Measurements from ENCODE around the gene CLDN14.

CLDN14 gene

GRCh38 chr21:36502365-36502764 lies 22.4 kb upstream of the CLDN14 start:
- no peak for FAIRE-seq
- TF ChIP-seq CTCF (IDR thresholded peaks at IDR 0.05; ENCODE audit: insufficient read depth, missing control alignments): no peak
- DNase-seq (ENCODE audit: insufficient read length, low spot score): no peak

- no peak for FAIRE-seq
- no peak for DNase-seq (ENCODE audit: insufficient read length, low spot score)
- TF ChIP-seq CTCF (IDR thresholded peaks at IDR 0.05; ENCODE audit: insufficient read depth, missing control alignments): no peak
Measured at GRCh38 chr21:36501589-36501892, 21.6 kb upstream of the CLDN14 start.

- no peak for TF ChIP-seq CTCF (IDR thresholded peaks at IDR 0.05; ENCODE audit: insufficient read depth, missing control alignments)
- no peak for FAIRE-seq
- no peak for DNase-seq (ENCODE audit: insufficient read length, low spot score)
Measured at GRCh38 chr21:36499578-36500471, 19.9 kb upstream of the CLDN14 start.

- no peak for TF ChIP-seq CTCF (IDR thresholded peaks at IDR 0.05; ENCODE audit: insufficient read depth, missing control alignments)
- FAIRE-seq (no peak), DNase-seq (ENCODE audit: insufficient read length, low spot score) (no peak)
Measured at GRCh38 chr21:36494557-36494956, 14.6 kb upstream of the CLDN14 start.

GRCh38 chr21:36491209-36491910 lies 11.4 kb upstream of the CLDN14 start:
- no peak for TF ChIP-seq CTCF (IDR thresholded peaks at IDR 0.05; ENCODE audit: insufficient read depth, missing control alignments)
- FAIRE-seq (no peak), DNase-seq (ENCODE audit: insufficient read length, low spot score) (no peak)

- DNase-seq (ENCODE audit: insufficient read length, low spot score): no peak
- FAIRE-seq: no peak
- no peak for TF ChIP-seq CTCF (IDR thresholded peaks at IDR 0.05; ENCODE audit: insufficient read depth, missing control alignments)
Measured at GRCh38 chr21:36489776-36490165, 9.8 kb upstream of the CLDN14 start.
